GM19238 (cell line): ENCODE data around the gene ANGEL2.
"Not testable (repeated sequence)": the region's sequence is repeated elsewhere in the genome, so short reads cannot be mapped to it uniquely, and the experiment has no call there.

Experiments used
- DNase-seq: peaks from one replicate; pipeline ENCODE4 v3.0.0; 2011; ENCODE audit warnings: low spot score; ENCODE audit not compliant: insufficient read length

ANGEL2 gene

GRCh38 chr1:212975111-212975918 lies 40.4 kb downstream of the ANGEL2 start:
- no peak for DNase-seq

GRCh38 chr1:212974711-212975110 lies 41.0 kb downstream of the ANGEL2 start:
- no peak for DNase-seq

GRCh38 chr1:212973899-212974298 lies 41.8 kb downstream of the ANGEL2 start:
- DNase-seq: no peak

- DNase-seq: no peak
Observed at GRCh38 chr1:212973426-212973825, 42.2 kb downstream of the ANGEL2 start.

GRCh38 chr1:212971312-212971711 lies 44.4 kb downstream of the ANGEL2 start:
- no peak for DNase-seq

- DNase-seq: no peak
Observed at GRCh38 chr1:212970085-212970484, 45.6 kb downstream of the ANGEL2 start.

GRCh38 chr1:212968368-212968863 lies 47.3 kb downstream of the ANGEL2 start:
- DNase-seq: no peak

- DNase-seq: no peak
Observed at GRCh38 chr1:212967801-212968200, 47.9 kb downstream of the ANGEL2 start.

- DNase-seq: no peak
Observed at GRCh38 chr1:212966616-212967015, 49.1 kb downstream of the ANGEL2 start.

GRCh38 chr1:212964993-212965392 lies 50.7 kb downstream of the ANGEL2 start:
- DNase-seq: not testable (repeated sequence)

- DNase-seq: no peak
Observed at GRCh38 chr1:212964102-212964501, 51.6 kb downstream of the ANGEL2 start.

- DNase-seq: no peak
Observed at GRCh38 chr1:212962509-212962908, 53.2 kb downstream of the ANGEL2 start.

- DNase-seq: no peak
Observed at GRCh38 chr1:212960932-212961331, 54.7 kb downstream of the ANGEL2 start.

GRCh38 chr1:212959266-212960220 lies 56.1 kb downstream of the ANGEL2 start:
- DNase-seq: peak; percentile 42

GRCh38 chr1:212958175-212958574 lies 57.5 kb downstream of the ANGEL2 start:
- DNase-seq: no peak

- no peak for DNase-seq
Observed at GRCh38 chr1:212957546-212957945, 58.1 kb downstream of the ANGEL2 start.

GRCh38 chr1:212955961-212956620 lies 59.6 kb downstream of the ANGEL2 start:
- no peak for DNase-seq

- DNase-seq: no peak
Observed at GRCh38 chr1:212955098-212955497, 60.6 kb downstream of the ANGEL2 start.

GRCh38 chr1:212954514-212954913 lies 61.2 kb downstream of the ANGEL2 start:
- DNase-seq: no peak

- DNase-seq: no peak
Observed at GRCh38 chr1:212953321-212953720, 62.3 kb downstream of the ANGEL2 start.

- no peak for DNase-seq
Observed at GRCh38 chr1:212952641-212952976, 63.1 kb downstream of the ANGEL2 start.
